Right ventricle myocardium superior (tissue), 1 donor: ENCODE measurements around the gene ACO1. TPM values are rescaled to one million over a fixed set of nuclear protein-coding genes. Genes with fewer than 3 reads are reported as not detected.

Experiments
- ATAC-seq: fragments of 200-7000 bp; cut with Tn5 transposase; one replicate; pipeline ENCODE4 v1.9.1; 2020; ENCODE audit warnings: mild to moderate bottlenecking; ENCODE audit not compliant: poor library complexity
- DNase-seq: peaks from one replicate; pipeline ENCODE4 v3.0.0-alpha.2; 2020
- intact Hi-C: fragments of 100-400 bp; cut with DNase I; formaldehyde crosslinking; loops from one replicate; pipeline ENCODE4 v1.11.2; 2022
- total RNA-seq: library from RNA; stranded (reverse); fragmentation: NEBNext Ultra II Directional; extraction: Animal tissue kit (Norgen Biotek cat#: 25700); gene quantifications from one replicate; pipeline ENCODE4 v1.2.1, GENCODE V29; 2021
- donor health status: DM: no; HTN: yes; CAD: no; lungs with severe emphysema.

The ACO1 gene
- total RNA-seq, 1 donor from 2014 or later, result 63.0 TPM

- ATAC-seq, result no peak
- intact Hi-C loops, result no loop called here
- no peak for DNase-seq
These were observed 69.8 kb downstream of the ACO1 start for GRCh38 chr9:32454280-32454679.

DNA sequence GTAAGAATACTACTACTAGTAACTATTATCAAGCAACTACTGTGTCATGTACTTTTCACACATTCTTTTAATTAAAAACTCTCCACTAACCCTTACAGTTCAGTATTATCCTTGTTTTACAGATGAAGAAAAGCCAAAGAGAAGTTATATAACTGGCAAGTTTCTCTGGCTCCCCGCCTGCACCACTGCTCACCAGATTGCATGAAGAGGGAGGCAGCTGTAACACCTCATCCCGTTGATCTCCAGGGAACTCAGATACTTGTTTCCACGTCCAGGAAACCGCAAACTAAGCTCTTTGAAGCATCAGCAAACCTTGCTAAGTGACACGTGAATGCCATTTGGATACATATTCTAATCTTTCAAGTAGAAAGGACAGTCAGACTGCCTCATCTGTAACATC, 71.3 kb downstream of the ACO1 start:
- DNase-seq, result no peak
- ATAC-seq, result peak; percentile 61
- intact Hi-C loops, result no loop called here

DNA sequence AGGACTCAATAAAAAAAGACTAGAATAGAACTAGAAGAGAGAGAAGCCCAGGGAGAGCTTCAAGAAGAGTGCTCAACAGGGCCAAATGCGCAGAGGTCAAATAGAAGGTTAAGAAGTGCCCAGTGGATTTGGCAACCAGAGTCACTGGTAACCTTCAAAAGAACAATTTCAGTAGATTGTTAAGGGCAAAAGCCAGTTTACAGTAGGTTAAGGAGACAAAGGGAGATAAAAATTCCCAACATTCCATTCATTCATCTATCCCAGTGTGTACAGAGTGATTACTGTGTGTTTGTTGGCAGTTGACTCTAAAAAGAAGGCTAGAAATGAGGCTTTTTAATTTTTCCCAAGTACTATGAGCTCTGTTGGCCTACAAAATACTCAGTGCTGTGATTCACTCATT, 72.1 kb downstream of the ACO1 start:
- intact Hi-C loops, result no loop called here
- ATAC-seq (no peak), DNase-seq (no peak)

GRCh38 chr9:32463500-32464293, 79.3 kb downstream of the ACO1 start:
- ATAC-seq (no peak), DNase-seq (no peak)
- intact Hi-C loops, result no loop called here

DNA sequence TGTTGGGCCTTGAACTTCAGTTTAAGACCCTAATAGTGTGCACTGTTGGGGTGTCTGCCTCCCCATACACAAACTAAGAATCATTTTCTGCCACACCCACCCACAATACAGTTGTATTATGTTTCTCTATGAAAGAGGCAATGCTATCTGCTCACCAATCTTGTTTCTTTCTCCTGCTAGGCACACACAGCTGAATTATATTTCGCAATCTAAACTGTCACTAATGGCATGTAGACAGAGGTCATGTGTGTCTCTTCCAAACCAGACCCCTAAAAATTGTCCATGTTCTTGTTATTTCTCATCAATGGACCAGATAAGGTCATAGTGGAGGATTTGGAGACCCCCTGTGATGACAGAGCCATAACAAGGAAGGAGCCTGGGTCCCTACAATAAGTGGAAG, 84.3 kb downstream of the ACO1 start:
- ATAC-seq (no peak), DNase-seq (no peak)
- intact Hi-C loops, result no loop called here

DNA sequence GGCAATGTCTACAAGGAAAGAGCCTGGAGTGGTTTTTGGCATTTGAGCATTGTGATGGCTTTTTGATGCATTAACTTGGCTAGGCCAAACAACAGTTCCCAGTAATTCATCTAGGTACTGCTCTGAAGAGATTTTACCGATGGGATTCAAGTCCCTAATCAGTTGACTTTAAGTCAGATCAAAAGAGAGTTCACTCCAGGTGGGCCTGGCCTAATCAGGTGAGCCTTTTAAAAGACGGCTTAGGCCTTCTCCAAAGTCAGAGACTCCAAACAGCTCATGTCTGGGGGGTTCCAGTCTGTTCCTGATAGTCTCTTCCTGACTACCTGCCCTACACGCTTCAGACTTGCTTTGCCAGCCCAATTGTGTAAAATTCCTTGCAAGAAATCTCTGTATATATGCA, 87.9 kb downstream of the ACO1 start:
- no peak for ATAC-seq

DNA sequence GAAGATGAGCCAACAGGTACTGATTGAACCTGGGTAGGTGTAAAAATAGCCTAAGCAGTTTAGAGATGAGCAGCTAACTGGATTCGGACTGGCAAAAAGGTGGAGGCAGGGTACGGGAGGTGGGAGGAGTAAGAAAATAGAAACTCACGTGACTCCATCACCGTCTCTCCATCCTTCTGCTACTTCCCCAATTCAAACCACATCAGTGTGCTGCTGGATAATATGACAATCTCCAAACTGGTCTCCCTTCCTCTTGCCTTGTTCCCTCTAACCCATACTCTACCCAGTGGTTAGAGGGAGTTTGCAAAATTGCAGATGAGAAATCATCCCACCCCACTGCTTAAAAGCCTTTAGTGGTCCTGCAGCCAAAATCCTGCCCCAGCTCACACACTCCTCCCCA, 98.9 kb downstream of the ACO1 start:
- ATAC-seq, result no peak
- intact Hi-C loops, result no loop called here
- DNase-seq, result no peak

More for the DNA sequence above, 87.9 kb downstream of the ACO1 start:
- intact Hi-C loops, result no loop called here
- DNase-seq, result no peak

DNA sequence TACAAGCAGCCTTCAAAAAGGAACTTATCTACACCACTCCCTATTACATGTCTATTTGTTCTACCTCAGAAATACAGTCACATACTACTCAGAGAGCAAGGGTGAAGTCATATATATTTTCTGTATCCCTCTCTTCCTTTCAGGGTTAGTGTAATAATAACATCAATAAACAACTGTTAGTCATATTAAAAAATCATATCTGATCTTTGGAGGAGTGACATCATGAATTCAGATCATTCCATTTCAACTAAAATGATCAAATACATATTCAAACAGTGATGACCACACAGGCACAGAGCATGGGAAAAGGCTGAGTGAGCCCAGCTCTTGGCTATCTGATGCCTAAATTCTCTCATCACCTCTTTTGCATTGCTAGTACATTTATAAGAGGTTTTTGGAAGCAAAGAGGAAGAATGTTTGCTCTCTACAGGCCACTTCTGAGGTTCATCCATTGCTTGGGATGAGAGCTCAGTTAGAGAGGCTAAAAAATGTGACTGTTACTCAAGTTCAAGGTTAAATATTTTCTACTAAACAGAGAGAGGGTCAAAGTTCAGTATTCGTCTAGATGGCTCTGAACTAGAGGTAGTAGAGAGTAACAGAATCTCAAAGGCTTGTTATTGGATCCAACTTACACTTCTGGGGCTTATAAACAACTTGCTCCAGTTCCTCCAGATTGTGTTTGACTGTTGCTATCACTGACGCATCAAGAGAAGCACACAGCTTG, 102.6 kb downstream of the ACO1 start:
- ATAC-seq (no peak), DNase-seq (no peak)
- intact Hi-C loops, result no loop called here

DNA sequence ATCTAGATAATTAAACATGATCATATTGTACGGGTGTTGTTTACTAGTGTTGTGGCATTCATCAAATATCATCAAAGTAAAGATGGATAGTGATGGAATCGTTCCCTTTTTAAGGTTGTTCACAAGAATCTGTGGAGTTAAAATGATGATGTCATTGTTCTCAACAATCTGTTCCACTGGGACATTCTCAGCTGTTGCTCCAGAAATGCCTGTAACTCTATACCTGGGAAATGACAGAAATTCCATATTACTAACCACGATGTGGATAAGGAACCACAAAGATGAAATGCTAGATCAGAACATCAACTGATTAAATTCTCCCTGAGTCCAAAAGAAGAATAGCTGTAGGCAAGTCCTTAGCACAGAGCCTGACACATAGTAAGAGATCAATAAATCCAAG, 103.5 kb downstream of the ACO1 start:
- DNase-seq (no peak), ATAC-seq (no peak)
- intact Hi-C loops, result no loop called here

DNA sequence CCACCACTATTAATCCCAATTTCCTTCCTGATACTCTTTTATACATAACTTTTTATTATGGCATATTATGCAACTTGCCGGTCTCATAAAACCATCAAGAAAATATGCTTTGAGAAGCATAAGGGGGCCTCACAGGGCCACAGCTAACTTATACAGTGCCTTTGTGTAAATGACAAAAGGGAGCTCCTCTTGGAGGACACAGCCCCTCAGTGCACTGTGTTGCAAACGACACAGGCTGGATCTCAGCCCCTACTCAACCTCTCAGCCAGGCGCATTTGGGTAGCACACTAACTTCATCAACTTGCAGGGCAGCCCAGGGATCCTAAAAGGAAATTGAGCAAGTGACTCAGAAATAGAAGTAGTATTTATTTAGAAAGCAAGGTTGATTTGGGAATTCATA, 106.2 kb downstream of the ACO1 start:
- ATAC-seq (no peak), DNase-seq (no peak)
- intact Hi-C loops, result no loop called here

DNA sequence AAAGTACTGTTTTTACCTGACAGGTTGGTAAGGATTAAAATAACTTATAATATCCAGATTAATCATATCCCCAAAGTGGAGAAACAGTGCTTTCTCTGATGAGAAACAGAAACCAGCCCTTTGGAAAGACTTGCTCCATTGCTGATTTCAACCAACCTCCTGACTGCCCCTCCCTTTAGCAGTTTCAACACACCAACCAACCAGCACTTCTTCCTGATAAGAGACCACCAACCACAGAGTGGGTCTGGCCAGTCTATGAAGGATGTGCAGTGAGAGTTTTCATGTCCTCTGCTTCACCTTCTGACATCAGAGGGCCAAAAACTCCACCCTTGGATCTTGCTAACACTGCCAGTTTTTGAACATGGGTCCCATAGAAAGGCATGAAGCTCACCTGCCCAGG, 113.5 kb downstream of the ACO1 start:
- DNase-seq, result no peak
- intact Hi-C loops, result no loop called here
- ATAC-seq, result no peak

GRCh38 chr9:32500768-32501167, 116.3 kb downstream of the ACO1 start:
- ATAC-seq (no peak), DNase-seq (no peak)
- intact Hi-C loops, result no loop called here

DNA sequence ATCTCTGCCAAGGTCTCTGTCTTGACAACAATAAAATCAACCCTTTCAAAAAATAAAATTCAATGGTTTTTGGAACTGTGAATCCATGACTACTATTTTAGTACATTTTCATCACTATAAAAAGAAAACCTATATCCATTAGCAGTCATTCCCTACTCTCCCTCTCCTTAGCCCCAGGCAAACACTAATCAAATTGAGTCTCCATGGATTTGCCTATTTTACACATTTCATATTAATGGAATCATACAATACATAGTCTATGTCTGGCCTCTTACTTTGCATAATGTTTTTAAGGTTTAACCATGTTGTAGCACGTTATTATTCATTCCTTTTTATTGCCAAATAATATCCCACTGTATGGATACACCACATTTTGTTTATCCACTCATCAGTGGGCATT, 117.4 kb downstream of the ACO1 start:
- DNase-seq, result no peak
- intact Hi-C loops, result no loop called here
- ATAC-seq, result no peak

DNA sequence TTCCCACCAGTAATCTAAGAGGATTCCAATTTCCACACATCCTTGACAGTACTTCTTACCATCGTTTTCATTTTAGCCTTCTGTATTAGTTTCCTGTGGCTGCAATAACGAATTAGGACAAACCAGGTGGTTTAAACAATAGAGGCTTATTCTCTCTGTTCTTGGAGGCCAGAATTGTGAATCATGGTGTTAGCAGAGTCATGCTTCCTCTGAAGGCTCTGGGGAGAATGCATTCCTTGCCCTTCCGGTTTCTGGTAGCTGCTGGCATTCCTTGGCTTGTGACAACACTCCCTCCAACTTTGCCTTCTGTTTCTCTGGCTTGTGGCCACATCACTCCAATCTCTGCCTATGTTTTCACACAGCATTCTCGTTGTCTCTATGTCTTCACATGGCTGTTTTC, 118.0 kb downstream of the ACO1 start:
- DNase-seq, result no peak
- intact Hi-C loops, result no loop called here
- ATAC-seq, result no peak

DNA sequence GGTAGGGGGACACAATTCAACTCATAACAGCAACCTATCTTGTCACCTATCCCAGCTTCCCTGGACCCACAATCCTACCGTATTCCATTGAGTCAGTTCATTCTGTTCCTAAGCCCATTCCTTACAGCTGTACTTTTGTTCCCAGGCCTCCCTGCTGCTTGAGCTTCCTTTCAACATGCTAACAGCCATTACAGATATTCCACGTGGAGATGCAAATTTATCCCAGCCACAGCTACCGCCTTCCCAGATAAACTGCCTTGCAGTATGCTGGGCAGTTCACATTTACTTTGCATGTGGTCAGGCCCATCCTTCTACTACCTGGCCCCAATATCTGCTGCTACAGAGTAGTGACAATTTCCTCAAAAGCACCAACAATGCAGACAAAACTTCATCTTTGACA, 118.6 kb downstream of the ACO1 start:
- ATAC-seq (no peak), DNase-seq (no peak)
- intact Hi-C loops, result no loop called here

Other genes starting within 250 kb of the ACO1 start
- 3.1 TPM for gene RIGI, start 141.6 kb downstream of the ACO1 start, total RNA-seq
- gene SMIM27, start 167.7 kb downstream of the ACO1 start, total RNA-seq, result 14.2 TPM
- 7.8 TPM for gene TOPORS, start 167.9 kb downstream of the ACO1 start, total RNA-seq
- 193 TPM for gene NDUFB6, start 188.5 kb downstream of the ACO1 start, total RNA-seq